Erythroblast (primary cell): ENCODE results near the gene TIPARP.

ENCODE experiments used
- GATA1 ChIP-seq: IDR thresholded peaks from 2 replicates; pipeline ENCODE4 v1.6.1; 2011; ENCODE audit warnings: low read depth, mild to moderate bottlenecking, control low read depth, low read length, moderate library complexity
- POLR2A ChIP-seq: IDR thresholded peaks from 2 replicates; pipeline ENCODE4 v1.6.1; 2011; ENCODE audit warnings: mild to moderate bottlenecking, low read length

- TF ChIP-seq POLR2A: no peak
- TF ChIP-seq GATA1: no peak
Observed at GRCh38 chr3:156632601-156633000, 41.8 kb upstream of the TIPARP start.
